GM12878 (cell line): ENCODE results near the gene CNNM1. TPM values are rescaled to one million over a fixed set of nuclear protein-coding genes. Genes with fewer than 3 reads are reported as not detected.

Experiments
- ATAC-seq: fragments of 200-7000 bp; cut with Tn5 transposase; 3 replicates; pipeline ENCODE4 v1.9.1; 2020; ENCODE audit warnings: mild to moderate bottlenecking, moderate library complexity
- BruUV-seq: library from RNA; stranded (reverse); fragments of 400-500 nt; replicated peaks from 2 replicates; lab custom pipeline; 2021; lab: Mats Ljungman, UMichigan
- CTCF ChIA-PET: fragments of 300-600 bp; sonication (Branson Sonifier 250); formaldehyde crosslinking; extraction: SDS; loops from one replicate; lab custom pipeline; 2021; ENCODE audit warnings: inconsistent platforms; lab: Yijun Ruan, JAX
- POLR2A ChIA-PET: fragments of 350-600 bp; formaldehyde crosslinking; extraction: SDS; loops from one replicate; lab custom pipeline; 2021; ENCODE audit warnings: inconsistent platforms; lab: Charles Lee
- RAD21 ChIA-PET: fragments of 300-600 bp; sonication (Branson Sonifier 250); formaldehyde crosslinking; loops from one replicate; lab custom pipeline; 2023; ENCODE audit warnings: antibody characterized with exemption; ENCODE audit not compliant: unreplicated experiment; lab: Charles Lee
- SMC1A ChIA-PET: fragments of 300-600 bp; sonication (Branson Sonifier 250); formaldehyde crosslinking; loops from one replicate; lab custom pipeline; 2023; ENCODE audit not compliant: unreplicated experiment, uncharacterized antibody; lab: Charles Lee
- DNase-seq: peaks from one replicate; pipeline ENCODE4 v3.0.0-alpha.2; 2011; ENCODE audit warnings: low read depth, low spot score
- FAIRE-seq: peaks from 3 replicates; lab custom pipeline; 2011; peaks lifted over from hg19 to GRCh38; lab: Jason Lieb, UNC
- H2AFZ ChIP-seq: 2 replicates; pipeline ENCODE4 v1.6.0; 2011; ENCODE audit warnings: low read depth, low read length, control low read depth; ENCODE audit not compliant: control insufficient read depth
- H3K27ac ChIP-seq: 2 replicates; pipeline ENCODE4 v1.5.1; 2011; ENCODE audit warnings: control low read depth; ENCODE audit not compliant: control insufficient read depth, insufficient read depth
- H3K27me3 ChIP-seq, 2 experiments: replicated peaks in 1 of 2; 2 replicates each; pipeline versions ENCODE4 v1.6.0 to v1.6.1; 2011; ENCODE audit warnings: low read length in 1 of 2; ENCODE audit not compliant: control insufficient read depth in 2 of 2, insufficient read depth in 2 of 2
- H3K36me3 ChIP-seq, 2 experiments: 2 replicates each; pipeline ENCODE4 v1.5.1; 2011; ENCODE audit warnings: low read length in 1 of 2; ENCODE audit not compliant: control insufficient read depth in 2 of 2, insufficient read depth in 2 of 2
- H3K4me1 ChIP-seq: 2 replicates; pipeline ENCODE4 v1.6.1; 2011; ENCODE audit warnings: mild to moderate bottlenecking, low read length, moderate library complexity, mixed read lengths; ENCODE audit not compliant: control insufficient read depth, insufficient read depth
- H3K4me2 ChIP-seq: 2 replicates; pipeline ENCODE4 v1.6.0; 2011; ENCODE audit warnings: control low read depth; ENCODE audit not compliant: control insufficient read depth, insufficient read depth
- H3K4me3 ChIP-seq: fragments of 200-600 bp; sonication (generic); 2 replicates; pipeline ENCODE4 v1.5.1; 2016
- H3K79me2 ChIP-seq: 2 replicates; pipeline ENCODE4 v1.6.0; 2011; ENCODE audit warnings: low read length; ENCODE audit not compliant: control insufficient read depth, insufficient read depth
- H3K9ac ChIP-seq: 2 replicates; pipeline ENCODE4 v1.8.0; 2011; ENCODE audit warnings: low read length, control low read depth, mixed read lengths; ENCODE audit not compliant: control insufficient read depth, insufficient read depth
- H3K9me3 ChIP-seq: replicated peaks from 3 replicates; pipeline ENCODE4 v1.5.1; 2011; ENCODE audit warnings: mild to moderate bottlenecking, low read length; ENCODE audit not compliant: control insufficient read depth, insufficient read depth
- H4K20me1 ChIP-seq: 2 replicates; pipeline ENCODE4 v1.6.0; 2011; ENCODE audit not compliant: control insufficient read depth, insufficient read depth
- BACH1 ChIP-seq: fragments of 450-650 bp; IDR thresholded peaks from 2 replicates; pipeline ENCODE4 v1.6.1; 2017; ENCODE audit warnings: mild to moderate bottlenecking, borderline replicate concordance
- BHLHE40 ChIP-seq, 2 experiments: fragments of 450-650 bp in 1 of 2; IDR thresholded peaks; 2 replicates each; pipeline ENCODE4 v1.6.1; 2011 to 2017; ENCODE audit warnings: low read depth in 2 of 2, borderline replicate concordance in 1 of 2, improper control_type of control experiment in 1 of 2, low read length in 1 of 2, mild to moderate bottlenecking in 1 of 2
- EED ChIP-seq: sonication (generic); IDR thresholded peaks from 2 replicates; pipeline ENCODE4 v1.6.1; 2016; ENCODE audit warnings: antibody characterized with exemption, low read depth
- MTA3 ChIP-seq: IDR thresholded peaks from 2 replicates; pipeline ENCODE4 v1.6.1; 2012; ENCODE audit warnings: low read length, inconsistent platforms, borderline replicate concordance
- MYC ChIP-seq: IDR thresholded peaks from 2 replicates; pipeline ENCODE4 v1.6.1; 2011; ENCODE audit warnings: mild to moderate bottlenecking, low read length, moderate library complexity, inconsistent platforms; ENCODE audit not compliant: insufficient read depth, insufficient replicate concordance, insufficient read length, severe bottlenecking
- NBN ChIP-seq: fragments of 450-650 bp; IDR thresholded peaks from 2 replicates; pipeline ENCODE4 v1.6.1; 2016
- RUNX3 ChIP-seq: IDR thresholded peaks from 2 replicates; pipeline ENCODE4 v1.6.1; 2012; ENCODE audit warnings: low read length, inconsistent platforms
- SPI1 ChIP-seq: IDR thresholded peaks from 2 replicates; pipeline ENCODE4 v1.6.1; 2011; ENCODE audit warnings: low read depth, mild to moderate bottlenecking, low read length, moderate library complexity, borderline replicate concordance; ENCODE audit not compliant: insufficient read depth
- ZBED1 ChIP-seq: IDR thresholded peaks from 2 replicates; pipeline ENCODE4 v1.6.1; 2016; ENCODE audit warnings: borderline replicate concordance
- ZZZ3 ChIP-seq: IDR thresholded peaks from 2 replicates; pipeline ENCODE4 v1.6.1; 2011; ENCODE audit warnings: low read depth; ENCODE audit not compliant: control insufficient read depth, insufficient read length
- WGBS: methylation state at CpG from one replicate; pipeline ENCODE4 v1.1.6; 2016; ENCODE audit warnings: low lambda C conversion rate; ENCODE audit not compliant: insufficient replicate concordance, insufficient coverage; ENCODE audit errors: missing lambda C conversion rate; 5-methylcytosine and 5-hydroxymethylcytosine counted together
- in situ Hi-C: fragments of 300-500 bp; cut with MboI; formaldehyde crosslinking; loops from 9 replicates; pipeline ENCODE4 v1.14.3; 2018; ENCODE audit warnings: mixed read lengths
- intact Hi-C: fragments of 100-400 bp; cut with micrococcal nuclease; formaldehyde crosslinking; loops from one replicate; pipeline ENCODE4 v1.14.2; 2022; ENCODE audit not compliant: unreplicated experiment
- polyA plus RNA-seq, 11 experiments: library from polyadenylated mRNA; depleted of rRNA in 4 of 11; unstranded in 6 of 11; stranded (reverse) in 5 of 11; fragments of >200 nt; fragmentation: Nextera tagmentation in 4 of 11; fragmentation: Illumina TruSeq in 1 of 11; extraction: Ambion mirVana in 4 of 11; extraction: Trizol in 1 of 11; gene quantifications; 1 replicate in 1 of 11; 2 replicates in 10 of 11; pipeline versions ENCODE4 v1.2.1 to v1.2.3, GENCODE V29; 2011 to 2016; ENCODE audit warnings: inconsistent platforms in 2 of 11, missing spikeins in 2 of 11, low read depth in 1 of 11
- total RNA-seq, 4 experiments: library from RNA; depleted of rRNA in 3 of 4; stranded (reverse); fragments of >200 nt in 3 of 4; fragmentation: Illumina TruSeq in 1 of 4; extraction: Trizol in 1 of 4; gene quantifications; 2 replicates each; pipeline versions ENCODE4 v1.2.1 to v1.2.3, GENCODE V29; 2013 to 2021
- TF ChIP-seq, protein P1 (sequence below): IDR thresholded peaks from 2 replicates; pipeline ENCODE4 v1.6.1; 2011; ENCODE audit warnings: low read depth, low read length, improper control_type of control experiment, borderline replicate concordance
- TF ChIP-seq, protein P2 (sequence below): IDR thresholded peaks from 2 replicates; pipeline ENCODE4 v1.6.1; 2011; ENCODE audit warnings: borderline replicate concordance, low read depth, mild to moderate bottlenecking, moderate library complexity, low read length; ENCODE audit not compliant: insufficient read depth, poor library complexity, severe bottlenecking

CNNM1 gene
- total and polyA plus RNA-seq, 10 of the 15 experiments (the other 5 are each of a cell fraction or from before 2014, with no cell fraction given), result 0.01 TPM; not detected in 9

- H2AFZ ChIP-seq, result no peak overlapping the region
- H3K27me3 ChIP-seq, result no peaks in the 10 kb centered on the region
- H3K4me3 ChIP-seq, result no peak overlapping the region
- ATAC-seq, result no peak
- H3K36me3 ChIP-seq, result peaks cover 23 to 24% of the 10 kb centered on the region in 2 experiments
- peak; percentile 81 for TF ChIP-seq SPI1
- TF ChIP-seq ZZZ3, result no peak
- TF ChIP-seq ZBED1, result no peak
- TF ChIP-seq EED, result 0 out of 2 replicates have a peak, but pooled peaks have one; percentile 42
- TF ChIP-seq RUNX3, result peak; percentile 31; the same call in 1 of the 2 replicates
- ChIA-PET POLR2A (no interaction called here), RAD21 (interaction anchor here (0.6 kb wide), 1 partner anchor 211 kb away, joined by 3 read pairs; no protein-coding TSS in a partner anchor), CTCF (interaction anchor here (3.2 kb wide), 1 partner anchor 32 kb away, joined by 15 read pairs; no protein-coding TSS in a partner anchor), SMC1A (interaction anchor here (1.6 kb wide), 1 partner anchor 12 kb away, joined by 6 read pairs; no protein-coding TSS in a partner anchor)
- 42% methylated on average over 9 of the region's 9 CpGs for WGBS
- no peak for DNase-seq
- no peak for FAIRE-seq
- H3K79me2 ChIP-seq, result no peaks in the 10 kb centered on the region
- intact Hi-C loops, result no loop called here
- no peak overlapping the region for H3K9ac ChIP-seq
- no peak overlapping the region for H3K27ac ChIP-seq
- no peak overlapping the region for H3K4me2 ChIP-seq
- BruUV-seq, result no TSS peak
- no peaks in the 10 kb centered on the region for H4K20me1 ChIP-seq
- no peaks in the 10 kb centered on the region for H3K4me1 ChIP-seq
- in situ Hi-C loops, result no loop called here
- no peaks in the 10 kb centered on the region for H3K9me3 ChIP-seq
Observed at GRCh38 chr10:99403674-99404073, 74.5 kb downstream of the CNNM1 start.

DNA sequence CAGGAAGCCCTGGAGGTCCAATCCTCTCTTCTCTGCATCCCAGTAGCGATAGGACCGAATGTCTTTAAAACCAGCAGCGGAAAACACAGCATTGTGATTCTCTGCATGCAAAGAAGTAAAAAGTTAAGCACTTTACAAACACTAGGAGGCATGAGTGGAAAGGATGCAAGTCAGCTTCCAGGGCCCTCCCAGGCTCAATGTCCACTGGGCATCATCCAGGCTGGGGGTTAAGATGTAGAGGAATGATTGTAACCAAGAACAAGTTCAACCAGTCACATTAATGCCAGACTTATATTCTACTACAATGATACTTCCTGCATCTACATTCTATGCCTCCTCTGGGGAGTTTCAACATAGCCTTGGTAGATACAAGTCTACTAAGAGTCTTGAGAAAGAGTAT lies 77.0 kb downstream of the CNNM1 start:
- no peaks in the 10 kb centered on the region for H3K79me2 ChIP-seq
- no peak overlapping the region for H2AFZ ChIP-seq
- WGBS, result 94% methylated on average over 3 of the region's 3 CpGs
- SMC1A ChIA-PET, result interaction anchor here (0.6 kb wide), 1 partner anchor 762 kb away, joined by 3 read pairs; no protein-coding TSS in a partner anchor
- CTCF ChIA-PET, result interaction anchor here (1.2 kb wide), 1 partner anchor 98 kb away, joined by 3 read pairs; no protein-coding TSS in a partner anchor
- no peaks in the 10 kb centered on the region for H3K9me3 ChIP-seq
- H3K4me1 ChIP-seq, result no peaks in the 10 kb centered on the region
- no peak overlapping the region for H3K27ac ChIP-seq
- no peak overlapping the region for H3K4me3 ChIP-seq
- H3K9ac ChIP-seq, result no peak overlapping the region
- RAD21 ChIA-PET, result no interaction called here
- peaks cover 21 to 22% of the 10 kb centered on the region in 2 experiments for H3K36me3 ChIP-seq
- BruUV-seq, result no TSS peak
- in situ Hi-C loops, result no loop called here
- H3K27me3 ChIP-seq, result no peaks in the 10 kb centered on the region
- no peaks in the 10 kb centered on the region for H4K20me1 ChIP-seq
- ATAC-seq (no peak), FAIRE-seq (no peak), DNase-seq (no peak)
- no peak overlapping the region for H3K4me2 ChIP-seq
- intact Hi-C loops, result no loop called here
- POLR2A ChIA-PET, result no interaction called here
- no peak for TF ChIP-seq MTA3
- TF ChIP-seq, protein P1, sequence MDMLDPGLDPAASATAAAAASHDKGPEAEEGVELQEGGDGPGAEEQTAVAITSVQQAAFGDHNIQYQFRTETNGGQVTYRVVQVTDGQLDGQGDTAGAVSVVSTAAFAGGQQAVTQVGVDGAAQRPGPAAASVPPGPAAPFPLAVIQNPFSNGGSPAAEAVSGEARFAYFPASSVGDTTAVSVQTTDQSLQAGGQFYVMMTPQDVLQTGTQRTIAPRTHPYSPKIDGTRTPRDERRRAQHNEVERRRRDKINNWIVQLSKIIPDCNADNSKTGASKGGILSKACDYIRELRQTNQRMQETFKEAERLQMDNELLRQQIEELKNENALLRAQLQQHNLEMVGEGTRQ, result no peak
- TF ChIP-seq, protein P2, sequence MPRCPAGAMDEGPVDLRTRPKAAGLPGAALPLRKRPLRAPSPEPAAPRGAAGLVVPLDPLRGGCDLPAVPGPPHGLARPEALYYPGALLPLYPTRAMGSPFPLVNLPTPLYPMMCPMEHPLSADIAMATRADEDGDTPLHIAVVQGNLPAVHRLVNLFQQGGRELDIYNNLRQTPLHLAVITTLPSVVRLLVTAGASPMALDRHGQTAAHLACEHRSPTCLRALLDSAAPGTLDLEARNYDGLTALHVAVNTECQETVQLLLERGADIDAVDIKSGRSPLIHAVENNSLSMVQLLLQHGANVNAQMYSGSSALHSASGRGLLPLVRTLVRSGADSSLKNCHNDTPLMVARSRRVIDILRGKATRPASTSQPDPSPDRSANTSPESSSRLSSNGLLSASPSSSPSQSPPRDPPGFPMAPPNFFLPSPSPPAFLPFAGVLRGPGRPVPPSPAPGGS, result no peak
- TF ChIP-seq MYC, result no peak
- TF ChIP-seq BHLHE40 (IDR thresholded peaks at IDR 0.05; ENCODE audit: borderline replicate concordance in 1 of 2, low read depth in 2 of 2, low read length in 1 of 2), result no peak
- no peak for TF ChIP-seq BACH1
- no peak for TF ChIP-seq ZBED1
- no peak for TF ChIP-seq NBN
